HUDEP-2 (cell line): ENCODE measurements around the gene BASP1.

Source experiments
- DNase-seq, 76 experiments: peaks; one replicate each; lab custom pipeline; 2025; ENCODE audit not compliant: unreplicated experiment in 76 of 76; lab: John Stamatoyannopoulos, UW

Gene BASP1

GRCh38 chr5:17217493-17218352, at the start of gene BASP1:
BASP1 (plus strand) TSS chr5:17217631; CDS start chr5:17275217, 57,586 bp downstream.
- DNase-seq, result no peak

GRCh38 chr5:17169507-17169906, 47.9 kb upstream of the BASP1 start:
- DNase-seq, result no peak

GRCh38 chr5:17172791-17173190, 44.6 kb upstream of the BASP1 start:
- no peak for DNase-seq

- no peak for DNase-seq
These were observed 42.5 kb upstream of the BASP1 start for GRCh38 chr5:17174965-17175364.

- no peak for DNase-seq
These were observed 39.7 kb upstream of the BASP1 start for GRCh38 chr5:17177501-17178372.

GRCh38 chr5:17178373-17178675, 39.1 kb upstream of the BASP1 start:
- no peak for DNase-seq

GRCh38 chr5:17180330-17180843, 37.0 kb upstream of the BASP1 start:
- DNase-seq, result no peak

- DNase-seq, result no peak
These were observed 36.3 kb upstream of the BASP1 start for GRCh38 chr5:17180864-17181723.

GRCh38 chr5:17182494-17182893, 34.9 kb upstream of the BASP1 start:
- DNase-seq, result no peak

GRCh38 chr5:17182981-17183380, 34.5 kb upstream of the BASP1 start:
- DNase-seq, result no peak

GRCh38 chr5:17183831-17184230, 33.6 kb upstream of the BASP1 start:
- no peak for DNase-seq

- DNase-seq, result no peak
These were observed 32.8 kb upstream of the BASP1 start for GRCh38 chr5:17184588-17184987.

GRCh38 chr5:17185349-17185748, 32.1 kb upstream of the BASP1 start:
- DNase-seq, result no peak

- no peak for DNase-seq
These were observed 31.7 kb upstream of the BASP1 start for GRCh38 chr5:17185773-17186172.

- no peak for DNase-seq
These were observed 31.2 kb upstream of the BASP1 start for GRCh38 chr5:17186256-17186655.

GRCh38 chr5:17187011-17187785, 30.2 kb upstream of the BASP1 start:
- no peak for DNase-seq

GRCh38 chr5:17187786-17188170, 29.7 kb upstream of the BASP1 start:
- DNase-seq, result no peak

GRCh38 chr5:17189381-17190036, 27.9 kb upstream of the BASP1 start:
- peak in 57 of 76 experiments; percentile 1 to 61 (median 22) for DNase-seq

- DNase-seq, result peak in 14 of 76 experiments; percentile 0 to 39 (median 8)
These were observed 27.1 kb upstream of the BASP1 start for GRCh38 chr5:17190242-17190778.
